Stimulated activated CD8-positive, alpha-beta memory T cell treated with anti-CD3 and anti-CD28 coated beads, Interleukin-7, amount 100 ng/mL, for 1 hour (primary cell): ENCODE measurements around the gene TCP1.
"Not testable (repeated sequence)": the region's sequence is repeated elsewhere in the genome, so short reads cannot be mapped to it uniquely, and the experiment has no call there.

Source experiments
- DNase-seq, 2 donors: peaks; one replicate each; pipeline ENCODE4 v3.0.0-alpha.2; 2020; ENCODE audit warnings: low read depth in 2 of 2

TCP1 gene

GRCh38 chr6:159789377-159790148, at the start of gene TCP1:
Gene TCP1, minus strand, starts transcription at chr6:159789602. Its CDS starts 134 bp downstream, at chr6:159789468.
- DNase-seq: peak; percentile 97 to 98

- DNase-seq: no peak
Observed at GRCh38 chr6:159838020-159838744, 48.8 kb upstream of the TCP1 start.

GRCh38 chr6:159837511-159837910, 48.1 kb upstream of the TCP1 start:
- DNase-seq: no peak

GRCh38 chr6:159836718-159837490, 47.5 kb upstream of the TCP1 start:
- no peak for DNase-seq

- no peak for DNase-seq
Observed at GRCh38 chr6:159833997-159834603, 44.7 kb upstream of the TCP1 start.

GRCh38 chr6:159833556-159833955, 44.2 kb upstream of the TCP1 start:
- no peak for DNase-seq

GRCh38 chr6:159832946-159833345, 43.5 kb upstream of the TCP1 start:
- no peak for DNase-seq

- DNase-seq: no peak
Observed at GRCh38 chr6:159831373-159831679, 41.9 kb upstream of the TCP1 start.

- DNase-seq: no peak
Observed at GRCh38 chr6:159830501-159831372, 41.3 kb upstream of the TCP1 start.

- DNase-seq: no peak
Observed at GRCh38 chr6:159829526-159829925, 40.1 kb upstream of the TCP1 start.

GRCh38 chr6:159828074-159828473, 38.7 kb upstream of the TCP1 start:
- DNase-seq: no peak

GRCh38 chr6:159826968-159827647, 37.7 kb upstream of the TCP1 start:
- DNase-seq: no peak

GRCh38 chr6:159826004-159826403, 36.6 kb upstream of the TCP1 start:
- DNase-seq: no peak

GRCh38 chr6:159824690-159825089, 35.3 kb upstream of the TCP1 start:
- not testable (repeated sequence) for DNase-seq

- no peak for DNase-seq
Observed at GRCh38 chr6:159823953-159824352, 34.6 kb upstream of the TCP1 start.

GRCh38 chr6:159821726-159822125, 32.3 kb upstream of the TCP1 start:
- DNase-seq: no peak

- DNase-seq: no peak
Observed at GRCh38 chr6:159821122-159821521, 31.7 kb upstream of the TCP1 start.

GRCh38 chr6:159819932-159820640, 30.7 kb upstream of the TCP1 start:
- DNase-seq: no peak

GRCh38 chr6:159819098-159819497, 29.7 kb upstream of the TCP1 start:
- DNase-seq: no peak
